GM12892 (cell line): ENCODE results near the gene SPG7.
"Not testable (repeated sequence)": the region's sequence is repeated elsewhere in the genome, so short reads cannot be mapped to it uniquely, and the experiment has no call there.

Experiments used
- DNase-seq: peaks from one replicate; pipeline ENCODE4 v3.0.0; 2011; ENCODE audit not compliant: insufficient read length
- FAIRE-seq: peaks from 2 replicates; lab custom pipeline; 2011; peaks lifted over from hg19 to GRCh38; lab: Jason Lieb, UNC
- POLR2A ChIP-seq: IDR thresholded peaks from 2 replicates; pipeline ENCODE4 v1.6.1; 2011; ENCODE audit warnings: low read depth, low read length, control low read depth
- POLR2AphosphoS5 ChIP-seq: IDR thresholded peaks from 2 replicates; pipeline ENCODE4 v1.6.1; 2011; ENCODE audit warnings: low read depth, low read length, control low read depth
- TAF1 ChIP-seq: IDR thresholded peaks from 2 replicates; pipeline ENCODE4 v1.6.1; 2011; ENCODE audit warnings: low read depth, mild to moderate bottlenecking, control low read depth, low read length, borderline replicate concordance

Gene SPG7

GRCh38 chr16:89564476-89565255 is 56.5 kb downstream of the SPG7 start:
- FAIRE-seq, result no peak
- DNase-seq, result no peak

GRCh38 chr16:89565256-89565505 is 57.0 kb downstream of the SPG7 start:
- DNase-seq (no peak), FAIRE-seq (no peak)
- no peak for TF ChIP-seq TAF1
- TF ChIP-seq POLR2A, result no peak
- TF ChIP-seq POLR2AphosphoS5, result no peak

More at GRCh38 chr16:89564476-89565255, 56.5 kb downstream of the SPG7 start:
- TF ChIP-seq TAF1, result no peak
- TF ChIP-seq POLR2AphosphoS5, result peak; percentile 93
- peak; percentile 73 for TF ChIP-seq POLR2A

DNA sequence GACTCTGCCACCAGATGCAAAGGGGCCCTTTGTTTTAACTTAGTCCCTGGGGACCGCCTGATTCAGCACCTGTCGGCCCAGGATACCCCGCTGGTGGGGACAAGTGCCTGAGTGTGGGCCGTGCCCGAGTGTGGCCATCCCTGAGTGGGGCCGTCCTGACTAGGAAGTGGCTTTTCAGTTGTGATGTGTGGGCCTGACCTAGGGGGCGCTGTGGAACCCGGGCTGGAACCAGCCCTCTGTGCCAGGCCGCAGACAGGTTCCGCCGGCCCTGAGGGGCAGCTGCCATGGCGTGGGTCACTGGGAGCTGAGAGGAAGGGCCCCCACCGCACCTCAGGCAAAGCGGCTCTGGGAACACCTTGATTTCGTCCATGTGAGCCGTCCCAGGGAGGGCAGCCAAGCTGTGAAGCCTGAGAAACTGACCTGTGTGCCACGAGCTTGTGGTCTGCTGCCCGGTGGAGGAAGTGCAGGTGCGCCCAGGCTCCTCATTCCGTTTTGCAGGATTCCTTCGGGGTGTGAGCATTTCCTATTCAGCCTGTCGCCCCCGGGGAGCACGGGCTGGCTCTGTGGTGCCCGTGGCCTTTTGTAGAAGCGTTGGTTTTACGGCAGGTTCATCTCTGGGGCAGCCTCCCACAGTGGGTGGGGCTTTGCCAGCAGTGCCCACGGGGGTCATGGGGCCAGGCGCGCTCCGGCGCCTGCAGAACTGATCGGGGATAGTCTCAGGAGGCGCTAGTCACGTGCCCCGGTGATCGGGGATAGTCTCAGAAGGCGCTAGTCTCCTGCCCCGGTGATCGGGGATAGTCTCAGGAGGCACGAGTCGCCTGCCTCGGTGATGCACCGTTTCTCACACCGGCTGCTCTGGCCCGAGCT is 57.5 kb downstream of the SPG7 start:
- TF ChIP-seq TAF1, result no peak
- no peak for TF ChIP-seq POLR2AphosphoS5
- TF ChIP-seq POLR2A, result peak; percentile 62
- no peak for FAIRE-seq
- no peak for DNase-seq

GRCh38 chr16:89567656-89568594 is 59.7 kb downstream of the SPG7 start:
- FAIRE-seq, result no peak
- TF ChIP-seq POLR2A (no peak), POLR2AphosphoS5 (no peak), TAF1 (no peak)
- no peak for DNase-seq

GRCh38 chr16:89569506-89570341 is 61.5 kb downstream of the SPG7 start:
- FAIRE-seq (no peak), DNase-seq (no peak)
- TF ChIP-seq POLR2AphosphoS5 (no peak), POLR2A (no peak), TAF1 (no peak)

- FAIRE-seq, result no peak
- TF ChIP-seq POLR2A (no peak), POLR2AphosphoS5 (no peak), TAF1 (no peak)
- DNase-seq, result no peak
Observed at GRCh38 chr16:89570342-89570923, 62.2 kb downstream of the SPG7 start.

GRCh38 chr16:89570983-89571598 is 62.9 kb downstream of the SPG7 start:
- DNase-seq, FAIRE-seq: not testable (repeated sequence)

- DNase-seq, result no peak
- no peak for FAIRE-seq
- no peak for TF ChIP-seq TAF1
- TF ChIP-seq POLR2A, result no peak
- TF ChIP-seq POLR2AphosphoS5, result no peak
Observed at GRCh38 chr16:89571636-89572035, 63.4 kb downstream of the SPG7 start.

DNA sequence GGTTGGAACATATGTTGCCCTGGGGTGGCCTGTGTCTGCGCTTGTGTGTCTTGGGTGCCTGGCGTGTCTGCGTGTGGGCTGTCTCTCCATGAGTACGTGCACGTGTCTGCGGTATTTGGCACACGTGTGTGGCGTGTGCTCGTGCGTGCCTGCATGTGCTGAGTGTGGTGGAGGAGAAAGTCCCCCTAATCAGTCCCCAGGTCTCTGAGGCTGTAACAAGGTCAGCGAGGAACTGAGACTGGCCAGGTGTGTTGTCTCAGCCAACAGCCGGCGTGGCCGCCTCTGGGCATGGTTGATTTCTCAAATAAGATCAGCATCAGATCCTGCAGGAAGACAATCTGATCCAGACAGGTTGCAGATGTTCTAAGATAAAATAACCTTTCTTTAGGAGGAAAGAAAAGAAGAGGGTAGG is 63.9 kb downstream of the SPG7 start:
- TF ChIP-seq TAF1, result no peak
- no peak for TF ChIP-seq POLR2A
- no peak for TF ChIP-seq POLR2AphosphoS5
- FAIRE-seq (peak; percentile 90), DNase-seq (no peak)

GRCh38 chr16:89572485-89573205 is 64.4 kb downstream of the SPG7 start:
- no peak for FAIRE-seq

More at GRCh38 chr16:89572485-89573205, 64.4 kb downstream of the SPG7 start:
- DNase-seq, result no peak
- TF ChIP-seq POLR2AphosphoS5 (no peak), POLR2A (no peak), TAF1 (no peak)
